H9 (cell line): Measurements from ENCODE around the gene ZSCAN5C. TPM values are rescaled to one million over a fixed set of nuclear protein-coding genes. Genes with fewer than 3 reads are reported as not detected.

Source experiments
- DNase-seq: peaks from one replicate; pipeline ENCODE4 v3.0.0-alpha.2; 2017
- H2AFZ ChIP-seq: one replicate; pipeline ENCODE4 v1.6.1; 2013; ENCODE audit warnings: mild to moderate bottlenecking, low read length, control low read depth, moderate library complexity
- H2AK5ac ChIP-seq: 2 replicates; pipeline ENCODE4 v1.6.1; 2013; ENCODE audit warnings: low read length, control low read depth, mixed read lengths; ENCODE audit not compliant: insufficient read length
- H2BK120ac ChIP-seq: one replicate; pipeline ENCODE4 v1.6.1; 2013; ENCODE audit warnings: low read depth, mild to moderate bottlenecking, low read length, control low read depth, inconsistent platforms; ENCODE audit not compliant: poor library complexity, severe bottlenecking
- H2BK12ac ChIP-seq: 2 replicates; pipeline ENCODE4 v1.6.1; 2013; ENCODE audit warnings: low read length, control low read depth, mixed read lengths, low read depth; ENCODE audit not compliant: insufficient read length
- H2BK15ac ChIP-seq: 2 replicates; pipeline ENCODE4 v1.6.1; 2013; ENCODE audit warnings: low read depth, low read length, control low read depth
- H2BK20ac ChIP-seq: one replicate; pipeline ENCODE4 v1.6.1; 2013; ENCODE audit warnings: low read depth, mild to moderate bottlenecking, low read length, control low read depth, inconsistent platforms; ENCODE audit not compliant: poor library complexity, severe bottlenecking
- H2BK5ac ChIP-seq: 2 replicates; pipeline ENCODE4 v1.6.1; 2013; ENCODE audit warnings: low read length, control low read depth, mixed read lengths; ENCODE audit not compliant: insufficient read length
- H3K14ac ChIP-seq: 2 replicates; pipeline ENCODE4 v1.6.1; 2013; ENCODE audit warnings: low read length, control low read depth; ENCODE audit not compliant: insufficient read depth
- H3K18ac ChIP-seq: 2 replicates; pipeline ENCODE4 v1.6.1; 2013; ENCODE audit warnings: low read depth, mild to moderate bottlenecking, mixed read lengths, low read length, control low read depth; ENCODE audit not compliant: insufficient read length
- H3K23ac ChIP-seq: 2 replicates; pipeline ENCODE4 v1.6.1; 2013; ENCODE audit warnings: low read length, control low read depth, mixed read lengths, low read depth; ENCODE audit not compliant: insufficient read length
- H3K23me2 ChIP-seq: 2 replicates; pipeline ENCODE4 v1.6.1; 2013; ENCODE audit warnings: low read depth, mild to moderate bottlenecking, mixed read lengths, low read length, control low read depth; ENCODE audit not compliant: insufficient read length, poor library complexity, severe bottlenecking
- H3K27ac ChIP-seq: 2 replicates; pipeline ENCODE4 v1.5.1; 2013; ENCODE audit warnings: low read length, control low read depth, mixed read lengths, low read depth; ENCODE audit not compliant: insufficient read length
- H3K27me3 ChIP-seq: 2 replicates; pipeline ENCODE4 v1.6.1; 2013; ENCODE audit warnings: low read length, control low read depth, inconsistent platforms; ENCODE audit not compliant: insufficient read depth
- H3K4ac ChIP-seq: 2 replicates; pipeline ENCODE4 v1.6.1; 2013; ENCODE audit warnings: low read depth, mild to moderate bottlenecking, control low read depth, inconsistent platforms, low read length, moderate library complexity
- H3K4me1 ChIP-seq: 2 replicates; pipeline ENCODE4 v1.6.1; 2013; ENCODE audit warnings: low read length, control low read depth, inconsistent platforms; ENCODE audit not compliant: insufficient read depth
- H3K4me2 ChIP-seq: 2 replicates; pipeline ENCODE4 v1.6.1; 2013; ENCODE audit warnings: low read length, control low read depth, mixed read lengths; ENCODE audit not compliant: insufficient read length, insufficient read depth
- H3K56ac ChIP-seq: 2 replicates; pipeline ENCODE4 v1.6.1; 2013; ENCODE audit warnings: low read depth, mild to moderate bottlenecking, mixed read lengths, low read length, control low read depth; ENCODE audit not compliant: insufficient read length
- H3K79me1 ChIP-seq: 2 replicates; pipeline ENCODE4 v1.6.1; 2013; ENCODE audit warnings: low read depth, mild to moderate bottlenecking, moderate library complexity, low read length, control low read depth, inconsistent platforms; ENCODE audit not compliant: insufficient read depth, poor library complexity, severe bottlenecking
- H3K79me2 ChIP-seq: 2 replicates; pipeline ENCODE4 v1.6.1; 2013; ENCODE audit warnings: low read length, control low read depth, inconsistent platforms; ENCODE audit not compliant: insufficient read depth
- H3K9ac ChIP-seq: 2 replicates; pipeline ENCODE4 v1.6.1; 2013; ENCODE audit warnings: low read length, control low read depth, mixed read lengths; ENCODE audit not compliant: insufficient read length; ENCODE audit errors: extremely low read depth
- H3K9me3 ChIP-seq: one replicate; pipeline ENCODE4 v1.6.1; 2013; ENCODE audit warnings: low read depth, low read length, inconsistent platforms; ENCODE audit not compliant: control insufficient read depth
- H3T11ph ChIP-seq: one replicate; pipeline ENCODE4 v1.6.1; 2013; ENCODE audit warnings: mild to moderate bottlenecking, low read length, control low read depth, inconsistent platforms
- H4K20me1 ChIP-seq: one replicate; pipeline ENCODE4 v1.6.1; 2013; ENCODE audit not compliant: control insufficient read depth, insufficient read length, insufficient read depth
- H4K5ac ChIP-seq: 2 replicates; pipeline ENCODE4 v1.6.1; 2013; ENCODE audit warnings: low read depth, mild to moderate bottlenecking, mixed read lengths, low read length, control low read depth; ENCODE audit not compliant: insufficient read length
- H4K8ac ChIP-seq: replicated peaks from 2 replicates; pipeline ENCODE4 v1.6.1; 2013; ENCODE audit warnings: low read length, control low read depth, mixed read lengths, low read depth; ENCODE audit not compliant: insufficient read length
- H4K91ac ChIP-seq: 2 replicates; pipeline ENCODE4 v1.6.1; 2013; ENCODE audit warnings: low read depth, mild to moderate bottlenecking, moderate library complexity, mixed read lengths, low read length, control low read depth; ENCODE audit not compliant: insufficient read length
- H3K27ac Mint-ChIP-seq, 3 experiments: 2 replicates in 2 of 3; 3 replicates in 1 of 3; pipeline ENCODE4 v1.8.0; 2020 to 2021; ENCODE audit warnings: mixed read lengths in 3 of 3, mild to moderate bottlenecking in 1 of 3, moderate library complexity in 1 of 3
- H3K27me3 Mint-ChIP-seq: 2 replicates; pipeline ENCODE4 v1.8.0; 2021; ENCODE audit warnings: low read depth, mild to moderate bottlenecking, moderate library complexity, mixed read lengths
- H3K36me3 Mint-ChIP-seq, 3 experiments: 2 replicates in 2 of 3; 3 replicates in 1 of 3; pipeline ENCODE4 v1.8.0; 2020 to 2021; ENCODE audit warnings: low read depth in 3 of 3, mixed read lengths in 3 of 3; ENCODE audit not compliant: insufficient read depth in 1 of 3
- H3K4me1 Mint-ChIP-seq, 2 experiments: 2 replicates each; pipeline ENCODE4 v1.8.0; 2020; ENCODE audit warnings: mixed read lengths in 2 of 2
- H3K4me3 Mint-ChIP-seq, 2 experiments: 2 replicates in 1 of 2; 3 replicates in 1 of 2; pipeline ENCODE4 v1.8.0; 2020 to 2021; ENCODE audit warnings: mild to moderate bottlenecking in 2 of 2, mixed read lengths in 2 of 2, moderate library complexity in 1 of 2
- H3K9me3 Mint-ChIP-seq, 2 experiments: 2 replicates in 1 of 2; 3 replicates in 1 of 2; pipeline ENCODE4 v1.8.0; 2020; ENCODE audit warnings: mild to moderate bottlenecking in 2 of 2, mixed read lengths in 2 of 2, moderate library complexity in 1 of 2
- WGBS: extraction: QIAGEN DNeasy Blood & Tissue Kit; methylation state at CpG from one replicate; pipeline ENCODE4 v1.1.7; 2013; ENCODE audit warnings: missing lambda C conversion rate, low lambda C conversion rate, mixed read lengths; ENCODE audit not compliant: insufficient read length; ENCODE audit errors: extremely low coverage; 5-methylcytosine and 5-hydroxymethylcytosine counted together
- total RNA-seq: library from RNA; stranded (reverse); gene quantifications from 2 replicates; pipeline ENCODE4 v1.2.1, GENCODE V29; 2021
- TF ChIP-seq, protein P1 (sequence below): fragments of 200-600 bp; sonication (generic); conservative IDR thresholded peaks from 3 replicates; pipeline ENCODE4 v1.8.0; 2021; ENCODE audit warnings: antibody characterized with exemption, mild to moderate bottlenecking

The ZSCAN5C gene
- total RNA-seq, 1 experiment from 2014 or later: not detected

DNA sequence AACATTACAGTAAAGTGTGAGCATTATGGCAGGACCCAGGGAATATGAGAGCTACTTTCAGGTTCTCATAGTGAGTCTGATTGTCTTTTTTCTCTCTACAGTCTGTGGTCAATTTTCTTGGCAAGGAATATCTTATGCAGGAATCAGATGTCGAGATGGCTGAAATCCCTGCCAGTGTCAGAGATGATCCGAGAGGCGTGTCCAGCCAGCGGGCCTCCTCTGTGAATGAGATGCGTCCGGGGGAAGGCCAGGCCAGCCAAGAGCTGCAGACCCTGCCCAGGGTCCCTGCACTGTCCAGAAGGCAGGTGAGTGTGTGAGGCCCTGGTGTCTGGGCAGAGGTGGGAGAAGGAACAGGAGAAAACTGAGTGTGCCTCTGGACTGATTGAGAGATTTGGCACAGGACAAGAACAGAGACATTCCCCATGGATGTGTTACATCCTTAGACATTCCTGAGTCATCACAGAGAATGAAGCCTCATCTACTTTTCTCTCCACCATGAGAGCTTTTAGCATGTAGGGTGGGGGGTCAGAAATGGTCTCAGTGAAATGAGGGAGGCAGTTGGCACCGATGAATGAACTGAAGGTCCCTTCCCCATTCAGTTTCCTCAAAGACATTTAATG is 43.2 kb downstream of the ZSCAN5C start:
- Histone ChIP-seq H3K56ac (no peak overlapping the region), H2BK5ac (no peak overlapping the region), H3T11ph (no peak overlapping the region), H3K14ac (no peak overlapping the region), H3K18ac (no peak overlapping the region), H3K4me1 (no peaks in the 10 kb centered on the region), H2BK15ac (no peak overlapping the region), H3K9me3 (no peaks in the 10 kb centered on the region), H4K8ac (no peak overlapping the region), H3K23me2 (no peaks in the 10 kb centered on the region), H3K79me1 (no peaks in the 10 kb centered on the region), H3K79me2 (no peaks in the 10 kb centered on the region), H4K5ac (no peak overlapping the region), H2AK5ac (no peak overlapping the region), H2BK120ac (no peak overlapping the region), H2BK20ac (no peak overlapping the region), H3K4ac (no peak overlapping the region), H3K27ac (no peak overlapping the region), H3K9ac (no peak overlapping the region), H2BK12ac (no peak overlapping the region), H3K27me3 (no peaks in the 10 kb centered on the region), H3K4me2 (no peak overlapping the region), H2AFZ (no peak overlapping the region), H4K20me1 (peaks cover 4% of the 10 kb centered on the region), H4K91ac (no peak overlapping the region), H3K23ac (no peak overlapping the region)
- Mint-ChIP-seq H3K27ac (no peak overlapping the region), H3K9me3 (peaks cover 0 to 58% of the 10 kb centered on the region in 2 experiments; a peak in 3 of 5 replicates), H3K4me1 (no peaks in the 10 kb centered on the region), H3K4me3 (no peak overlapping the region), H3K36me3 (no peaks in the 10 kb centered on the region; a peak in 1 of 7 replicates), H3K27me3 (peaks cover 17% of the 10 kb centered on the region)
- TF ChIP-seq, protein P1, sequence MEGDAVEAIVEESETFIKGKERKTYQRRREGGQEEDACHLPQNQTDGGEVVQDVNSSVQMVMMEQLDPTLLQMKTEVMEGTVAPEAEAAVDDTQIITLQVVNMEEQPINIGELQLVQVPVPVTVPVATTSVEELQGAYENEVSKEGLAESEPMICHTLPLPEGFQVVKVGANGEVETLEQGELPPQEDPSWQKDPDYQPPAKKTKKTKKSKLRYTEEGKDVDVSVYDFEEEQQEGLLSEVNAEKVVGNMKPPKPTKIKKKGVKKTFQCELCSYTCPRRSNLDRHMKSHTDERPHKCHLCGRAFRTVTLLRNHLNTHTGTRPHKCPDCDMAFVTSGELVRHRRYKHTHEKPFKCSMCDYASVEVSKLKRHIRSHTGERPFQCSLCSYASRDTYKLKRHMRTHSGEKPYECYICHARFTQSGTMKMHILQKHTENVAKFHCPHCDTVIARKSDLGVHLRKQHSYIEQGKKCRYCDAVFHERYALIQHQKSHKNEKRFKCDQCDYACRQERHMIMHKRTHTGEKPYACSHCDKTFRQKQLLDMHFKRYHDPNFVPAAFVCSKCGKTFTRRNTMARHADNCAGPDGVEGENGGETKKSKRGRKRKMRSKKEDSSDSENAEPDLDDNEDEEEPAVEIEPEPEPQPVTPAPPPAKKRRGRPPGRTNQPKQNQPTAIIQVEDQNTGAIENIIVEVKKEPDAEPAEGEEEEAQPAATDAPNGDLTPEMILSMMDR: no peak
- DNase-seq: no peak
- WGBS: no CpG with 5 or more reads among the region's 7 CpGs
